NT2/D1 (cell line): ENCODE data around the gene DENND1B.

Source experiments
- YY1 ChIP-seq: IDR thresholded peaks from 2 replicates; pipeline ENCODE4 v1.6.1; 2011; ENCODE audit not compliant: insufficient read length, insufficient read depth
- ZNF274 ChIP-seq: IDR thresholded peaks from 2 replicates; pipeline ENCODE4 v1.6.1; 2011; ENCODE audit warnings: mild to moderate bottlenecking, low read depth, low read length

- TF ChIP-seq ZNF274 (no peak), YY1 (no peak)
Observed at GRCh38 chr1:197510691-197511378, 264.4 kb downstream of the DENND1B start.
